ENCODE measurements around the gene ZSWIM3.

ZSWIM3 gene

GRCh38 chr20:45857114-45857881, at the start of gene ZSWIM3, which contains the start of gene ACOT8:
ZSWIM3 (plus strand) TSS chr20:45857614; CDS start chr20:45857826, 212 bp downstream.
ACOT8 (minus strand) TSS chr20:45857392; CDS start chr20:45857315, 77 bp downstream.
- POLR2A ChIA-PET = interaction anchor here (0.8 to 1.3 kb wide), 4 partner anchors 16 to 25 kb away, joined by 3 to 4 read pairs (median 4); partner anchors contain the start of genes SNX21 and ZSWIM1
- peak within 1 kb of the TSS; percentile 94 for H3K4me3 ChIP-seq (ENCODE audit: low read depth, low read length)
- peak; percentile 100 for DNase-seq (ENCODE audit: low read depth, low spot score)
- no peak for TF ChIP-seq CTCF (IDR thresholded peaks at IDR 0.05; ENCODE audit: insufficient read depth, low read length, missing control alignments)
- CTCF ChIA-PET = interaction anchor here (0.9 to 2.0 kb wide), 7 partner anchors 10 to 113 kb away, joined by 3 to 7 read pairs (median 3); no protein-coding TSS in a partner anchor

- ChIA-PET CTCF (interaction anchor here (4.0 to 5.8 kb wide), 2 partner anchors 11 kb away, joined by 38 to 41 read pairs; no protein-coding TSS in a partner anchor), POLR2A (no interaction called here)
- no peak for TF ChIP-seq CTCF (IDR thresholded peaks at IDR 0.05; ENCODE audit: insufficient read depth, low read length, missing control alignments)
- no peak overlapping the region for H3K4me3 ChIP-seq (ENCODE audit: low read depth, low read length)
- DNase-seq (ENCODE audit: low read depth, low spot score) = no peak
Measured at GRCh38 chr20:45810191-45810970, 47.0 kb upstream of the ZSWIM3 start.

- peak within 1 kb of the TSS; percentile 79 for H3K4me3 ChIP-seq (ENCODE audit: low read depth, low read length)
Measured at GRCh38 chr20:45812157-45813005, 45.0 kb upstream of the ZSWIM3 start, which contains the start of gene UBE2C. UBE2C (plus strand) TSS chr20:45812644; CDS start chr20:45812696, 52 bp downstream.

GRCh38 chr20:45813006-45813340, 44.4 kb upstream of the ZSWIM3 start:
- DNase-seq (ENCODE audit: low read depth, low spot score) = no peak
- ChIA-PET POLR2A (interaction anchor here (0.7 kb wide), 1 partner anchor 21 kb away, joined by 3 read pairs; the partner anchor contains the start of gene SNX21), CTCF (interaction anchor here (1.2 to 5.8 kb wide), 4 partner anchors 11 to 450 kb away, joined by 4 to 38 read pairs (median 6); partner anchors contain the start of gene SYS1)
- no peak for TF ChIP-seq CTCF (IDR thresholded peaks at IDR 0.05; ENCODE audit: insufficient read depth, low read length, missing control alignments)
- peak overlapping the region; percentile 79 for H3K4me3 ChIP-seq (ENCODE audit: low read depth, low read length)

More at GRCh38 chr20:45812157-45813005, 45.0 kb upstream of the ZSWIM3 start, which contains the start of gene UBE2C:
- CTCF ChIA-PET = interaction anchor here (1.2 to 5.8 kb wide), 3 partner anchors 13 to 450 kb away, joined by 4 to 38 read pairs (median 6); partner anchors contain the start of gene SYS1
- no peak for TF ChIP-seq CTCF (IDR thresholded peaks at IDR 0.05; ENCODE audit: insufficient read depth, low read length, missing control alignments)
- DNase-seq (ENCODE audit: low read depth, low spot score) = peak; percentile 98
- POLR2A ChIA-PET = interaction anchor here (0.7 kb wide), 1 partner anchor 22 kb away, joined by 3 read pairs; the partner anchor contains the start of gene SNX21

- CTCF ChIA-PET = interaction anchor here (1.2 to 5.8 kb wide), 4 partner anchors 11 to 451 kb away, joined by 4 to 38 read pairs (median 6); partner anchors contain the start of gene SYS1
- peak overlapping the region; percentile 79 for H3K4me3 ChIP-seq (ENCODE audit: low read depth, low read length)
- no peak for DNase-seq (ENCODE audit: low read depth, low spot score)
- TF ChIP-seq CTCF (IDR thresholded peaks at IDR 0.05; ENCODE audit: insufficient read depth, low read length, missing control alignments) = no peak
- POLR2A ChIA-PET = interaction anchor here (0.6 kb wide), 1 partner anchor 471 kb away, joined by 3 read pairs; no protein-coding TSS in a partner anchor
Measured at GRCh38 chr20:45813489-45813888, 43.9 kb upstream of the ZSWIM3 start.

Data from AG04449 (cell line).